HG03159 (cell line): ENCODE data around the gene SLC4A1AP.

Source experiments
- ATAC-seq: cut with Tn5 transposase; IDR thresholded peaks from one replicate; pipeline ENCODE4 v1.9.1; 2021; ENCODE audit warnings: mild to moderate bottlenecking, moderate library complexity; ENCODE audit not compliant: unreplicated experiment

SLC4A1AP gene

DNA sequence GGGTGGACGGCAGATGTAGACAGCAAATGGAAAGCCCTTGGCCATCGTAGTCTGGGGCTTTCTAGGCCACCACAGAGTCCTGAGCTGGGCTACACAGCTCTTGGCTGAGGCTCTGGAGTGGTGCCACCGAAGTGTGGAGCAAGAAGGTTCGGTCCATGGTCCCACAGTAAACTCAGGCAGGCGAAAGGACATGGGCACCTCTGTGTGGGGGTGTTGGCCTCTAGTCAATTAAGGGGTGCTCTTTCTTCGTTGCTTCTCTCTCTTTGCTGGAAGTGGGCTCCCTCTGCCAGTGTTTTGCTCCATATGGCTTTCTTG lies 73.2 kb downstream of the SLC4A1AP start:
- no peak for ATAC-seq

GRCh38 chr2:27737676-27738348 lies 74.1 kb downstream of the SLC4A1AP start:
- no peak for ATAC-seq

GRCh38 chr2:27738349-27739057 lies 74.8 kb downstream of the SLC4A1AP start:
- ATAC-seq, result no peak

DNA sequence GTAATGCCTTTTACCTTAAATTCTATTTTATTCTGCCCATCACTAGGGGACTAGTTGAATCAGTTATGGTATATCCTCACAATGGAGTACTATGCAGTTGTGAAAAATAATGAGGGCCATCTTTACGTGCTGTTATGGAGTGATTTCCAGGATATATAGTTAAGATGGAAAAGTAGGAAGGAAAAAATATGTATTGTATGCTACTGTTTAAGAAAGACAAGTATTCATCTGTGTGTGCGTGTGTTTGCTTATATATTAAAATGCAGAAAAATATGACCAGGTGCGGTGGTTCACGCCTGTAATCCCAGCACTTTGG lies 75.3 kb downstream of the SLC4A1AP start:
- ATAC-seq, result no peak

DNA sequence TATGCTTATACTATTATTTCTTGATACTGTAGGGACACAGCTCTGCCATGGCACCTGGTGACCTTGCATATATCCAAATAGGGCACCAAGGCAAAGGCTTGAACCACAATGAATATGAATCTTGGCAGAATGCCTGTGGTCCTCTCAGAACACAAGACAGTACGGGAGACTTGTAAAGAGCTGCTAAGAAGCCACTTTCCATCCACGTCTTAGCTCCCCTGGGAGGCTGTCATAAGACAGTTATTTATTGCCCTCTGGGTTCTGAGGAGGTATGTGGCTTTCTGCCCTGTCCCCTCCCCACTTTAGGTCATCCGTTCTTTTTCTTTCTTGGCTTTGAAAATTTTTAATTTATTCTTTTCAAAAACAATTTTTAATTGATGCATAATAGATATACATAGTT lies 78.0 kb downstream of the SLC4A1AP start:
- ATAC-seq, result no peak

GRCh38 chr2:27742571-27742970 lies 78.9 kb downstream of the SLC4A1AP start:
- ATAC-seq, result no peak
